OCI-LY7 (cell line): ENCODE data around the gene CGRRF1.

Experiments
- CTCF ChIP-seq: fragments of 200-600 bp; sonication (generic); conservative IDR thresholded peaks from 2 replicates; pipeline ENCODE4 v1.5.1; 2014; ENCODE audit warnings: mild to moderate bottlenecking, antibody characterized with exemption, low read length, moderate library complexity, mixed read lengths
- EZH2phosphoT487 ChIP-seq: fragments of 200-600 bp; sonication (generic); IDR thresholded peaks from 2 replicates; pipeline ENCODE4 v1.6.1; 2018; ENCODE audit warnings: low read depth, borderline replicate concordance, mild to moderate bottlenecking, mixed run types, antibody characterized with exemption, low read length, moderate library complexity, mixed read lengths

- TF ChIP-seq CTCF (no peak), EZH2phosphoT487 (no peak)
Measured at GRCh38 chr14:54570631-54571415, 61.1 kb downstream of the CGRRF1 start.
